ENCODE results near the gene RPL39.
A peak's percentile ranks its signal among the peaks of the same experiment; 100 is the strongest.
"Not testable (repeated sequence)": the region's sequence is repeated elsewhere in the genome, so short reads cannot be mapped to it uniquely, and the experiment has no call there.

RPL39 gene

DNA sequence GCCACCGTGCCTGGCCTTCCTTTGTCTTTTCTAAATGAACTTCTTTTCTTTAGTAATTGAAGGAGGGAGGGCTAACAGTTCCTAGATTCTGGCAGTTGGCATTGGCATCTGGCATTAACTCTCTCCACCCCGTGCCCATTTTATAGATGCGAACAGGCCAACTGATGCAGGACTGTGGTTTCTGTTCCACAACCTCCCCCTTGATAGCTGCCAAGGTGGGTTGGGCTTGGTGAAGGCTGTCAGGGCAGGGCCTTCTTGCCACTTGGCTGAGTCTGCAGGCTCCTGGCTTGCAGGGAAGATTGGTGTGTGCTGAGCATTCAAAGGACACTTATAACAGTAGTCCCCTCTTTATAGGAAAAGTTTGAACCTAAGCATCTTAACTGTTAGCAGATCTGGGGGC is 28.7 kb downstream of the RPL39 start:
- DNase-seq: no peak

DNA sequence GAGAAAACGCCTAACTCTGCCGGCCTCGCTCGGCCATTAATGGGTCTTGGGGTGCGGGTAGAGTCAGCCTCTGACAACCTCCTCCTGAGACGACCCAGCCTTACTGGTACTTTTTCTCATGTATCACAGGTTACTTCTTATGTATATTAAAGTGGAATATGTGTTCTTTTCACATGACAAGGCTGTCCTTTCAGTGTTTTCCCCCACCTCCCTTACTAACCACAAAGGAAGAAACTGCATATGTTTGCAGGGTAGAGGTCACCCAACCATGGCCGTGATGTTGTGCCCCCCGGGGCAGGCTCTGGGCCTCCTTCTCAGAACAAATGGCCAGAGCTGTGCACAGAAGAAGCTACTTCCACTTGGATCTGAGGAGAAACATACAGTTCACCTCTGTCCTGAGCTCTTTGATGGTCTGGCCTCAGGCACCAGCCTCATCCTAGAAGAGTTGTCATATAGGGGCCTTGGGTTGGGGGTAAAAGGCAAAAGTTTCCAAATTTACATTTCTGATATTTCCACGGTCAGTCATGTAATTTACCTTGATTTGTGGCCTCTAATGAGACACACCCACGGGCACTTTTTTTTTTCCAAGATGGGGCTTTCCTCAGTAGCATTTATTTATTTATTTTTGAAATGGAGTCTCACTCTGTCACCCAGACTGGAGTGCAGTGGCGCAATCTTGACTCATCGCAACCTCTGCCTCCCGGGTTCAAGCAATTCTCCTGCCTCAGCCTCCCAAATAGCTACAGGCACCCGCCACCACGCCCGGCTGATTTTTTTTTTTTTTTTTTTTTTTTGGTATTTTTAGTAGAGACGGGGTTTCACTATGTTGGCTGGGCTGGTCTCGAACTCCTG is 31.2 kb downstream of the RPL39 start:
- DNase-seq: no peak

DNA sequence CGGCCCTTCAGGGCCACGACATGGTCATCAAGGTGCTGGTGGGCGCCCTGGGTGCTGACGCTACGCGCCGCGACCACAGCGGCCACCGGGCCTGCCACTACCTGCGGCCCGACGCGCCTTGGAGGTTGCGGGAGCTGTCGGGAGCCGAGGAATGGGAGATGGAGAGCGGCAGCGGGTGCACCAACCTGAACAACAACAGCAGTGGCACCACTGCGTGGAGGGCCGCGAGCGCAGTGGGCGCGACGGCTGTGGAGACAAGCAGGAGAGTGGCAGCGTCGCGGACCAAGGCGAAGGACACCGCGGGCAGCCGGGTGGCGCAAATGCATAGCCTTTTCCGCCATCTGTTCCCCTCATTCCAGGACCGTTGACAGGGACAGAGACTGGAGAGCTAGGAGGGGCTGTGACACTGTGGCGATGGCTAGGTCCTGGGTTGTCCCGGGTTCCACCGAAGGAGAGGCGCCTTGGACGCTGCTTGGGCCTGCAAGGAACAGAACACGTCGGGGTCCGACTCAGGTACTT is 32.1 kb downstream of the RPL39 start:
- no peak for DNase-seq

DNA sequence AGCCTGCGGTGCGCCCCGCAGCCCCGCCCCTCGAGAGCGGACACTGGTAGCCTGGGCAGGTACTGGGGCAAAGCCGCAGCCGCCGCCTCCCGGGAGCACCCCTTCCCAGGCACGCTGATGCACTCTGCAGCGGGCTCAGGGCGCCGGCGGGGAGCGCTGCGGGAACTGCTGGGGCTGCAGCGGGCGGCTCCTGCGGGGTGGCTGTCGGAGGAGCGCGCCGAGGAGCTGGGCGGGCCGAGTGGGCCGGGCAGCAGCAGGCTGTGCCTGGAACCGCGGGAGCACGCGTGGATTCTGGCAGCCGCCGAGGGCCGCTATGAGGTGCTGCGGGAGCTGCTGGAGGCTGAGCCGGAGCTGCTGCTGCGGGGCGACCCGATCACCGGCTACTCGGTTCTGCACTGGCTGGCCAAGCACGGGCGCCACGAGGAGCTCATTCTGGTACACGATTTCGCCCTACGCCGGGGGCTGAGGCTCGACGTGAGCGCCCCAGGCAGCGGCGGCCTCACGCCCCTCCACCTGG is 32.6 kb downstream of the RPL39 start:
- DNase-seq: peak; percentile 33

DNA sequence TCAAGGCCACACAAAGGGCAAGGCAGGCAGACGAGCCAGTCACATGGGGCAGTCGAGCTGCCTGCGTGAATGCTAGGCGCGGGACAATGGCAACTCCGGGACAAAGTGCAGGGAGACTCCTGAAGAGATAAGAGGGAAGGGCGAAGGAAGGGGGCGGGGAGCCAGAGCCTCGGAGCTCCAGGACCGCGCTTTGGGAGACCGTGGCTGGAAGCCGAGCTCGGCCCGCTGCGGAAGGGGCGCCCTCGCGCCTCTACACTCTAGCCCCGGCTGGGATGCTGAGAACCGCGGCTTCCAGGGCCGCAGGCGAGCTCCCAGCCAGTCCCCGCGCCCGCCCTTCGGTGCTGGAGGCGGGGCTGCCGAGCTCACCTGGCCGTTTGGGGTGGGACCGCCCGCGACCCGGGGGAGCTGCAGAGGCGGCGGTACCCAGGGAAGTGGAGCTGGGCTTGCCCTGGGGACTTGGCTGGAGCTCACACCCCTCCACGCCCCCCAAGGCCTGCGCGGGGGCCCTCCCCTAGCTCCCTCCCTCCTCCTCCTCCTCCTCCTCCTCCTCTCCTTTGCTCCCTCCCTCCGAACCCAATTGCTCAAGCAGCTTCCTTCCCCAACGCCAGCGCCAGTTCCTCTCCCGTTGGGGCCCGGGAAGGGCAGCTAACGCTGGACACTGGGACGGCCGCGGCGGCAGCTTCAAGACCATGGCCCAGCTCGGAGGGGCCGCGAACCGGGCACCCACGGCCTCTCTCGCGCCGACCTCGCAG is 33.3 kb downstream of the RPL39 start, which contains the start of gene SOWAHD:
Gene SOWAHD (plus strand): TSS at position 610 of the 752 bp plus-strand sequence. CDS start 80 bp downstream, at position 690.
- DNase-seq: peak; percentile 39

DNA sequence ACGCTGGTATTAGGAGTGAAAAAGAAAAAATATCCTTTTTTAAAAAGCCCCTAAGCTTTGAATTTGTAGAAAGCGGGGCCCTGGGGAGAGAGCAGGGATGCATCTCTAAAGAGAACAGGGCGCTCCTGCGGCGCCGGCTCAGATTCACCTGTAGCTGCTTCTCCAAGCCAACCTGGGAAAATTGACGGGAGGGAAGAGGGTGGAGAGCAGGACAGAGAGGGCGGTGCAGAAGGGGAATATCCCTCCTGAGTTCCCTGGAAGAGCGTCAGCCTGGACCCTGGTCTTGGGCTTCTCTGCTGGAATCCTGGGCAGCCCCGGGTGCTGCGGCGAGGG is 33.8 kb downstream of the RPL39 start:
- DNase-seq: no peak

DNA sequence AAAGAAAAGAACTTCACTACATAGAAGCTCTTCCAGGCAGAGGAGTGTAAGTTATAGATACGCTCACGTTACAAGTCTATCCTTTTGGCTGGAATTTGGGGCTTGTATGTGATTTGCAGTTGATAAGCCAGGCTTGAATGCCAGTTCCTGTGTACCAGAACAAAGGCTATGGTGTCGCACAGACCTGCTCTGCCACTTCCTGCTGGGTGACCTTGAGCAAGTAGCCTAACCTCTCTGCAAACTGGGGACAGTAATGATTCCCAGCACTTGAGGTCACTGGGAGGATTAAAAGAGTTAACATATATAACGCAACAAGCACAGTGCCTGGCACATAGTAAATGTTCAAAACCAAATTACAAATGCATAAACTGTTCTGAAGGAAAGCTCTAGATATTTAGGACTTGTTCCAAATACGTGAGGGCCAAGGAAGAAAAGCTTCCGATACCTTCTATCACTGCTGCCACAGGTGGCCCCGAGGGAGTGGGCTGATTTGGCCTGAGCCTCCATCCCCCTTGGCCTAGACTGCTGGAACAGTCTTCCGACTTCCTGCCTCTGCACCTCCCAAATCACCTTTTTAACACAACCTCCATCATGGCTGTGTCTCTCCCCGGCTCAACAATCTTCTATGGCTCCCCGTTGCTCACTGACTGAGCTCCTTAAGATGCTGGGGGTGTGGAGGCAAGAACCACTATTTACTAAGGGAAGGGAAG is 34.3 kb downstream of the RPL39 start:
- no peak for DNase-seq

DNA sequence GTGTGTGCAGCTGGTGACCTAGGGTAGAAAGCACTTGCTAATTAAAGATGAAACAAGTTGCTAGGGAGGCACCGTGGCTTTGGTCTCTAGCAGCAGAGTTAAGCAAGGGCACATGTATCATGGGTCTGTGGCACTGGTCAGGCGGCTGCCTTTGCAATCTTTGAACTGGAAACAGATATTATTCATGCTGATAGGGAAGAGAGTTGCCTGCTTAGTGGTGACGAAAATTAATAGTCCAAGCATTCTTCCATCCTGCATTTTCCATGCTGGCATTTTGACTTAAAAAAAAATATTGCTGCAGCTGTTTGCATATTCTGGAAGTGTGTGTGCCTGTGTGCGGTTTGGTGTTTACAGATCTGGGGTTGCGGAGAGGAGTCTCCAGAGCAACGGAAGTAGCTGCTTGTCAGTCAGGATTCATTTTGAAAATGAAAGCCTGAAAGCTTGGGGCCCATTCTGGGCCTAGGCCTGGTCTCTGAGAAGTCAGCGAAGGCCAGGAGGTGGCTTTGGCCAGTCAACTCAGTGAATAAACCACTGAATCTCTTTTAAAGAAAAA is 35.4 kb downstream of the RPL39 start:
- DNase-seq: peak; percentile 62

DNA sequence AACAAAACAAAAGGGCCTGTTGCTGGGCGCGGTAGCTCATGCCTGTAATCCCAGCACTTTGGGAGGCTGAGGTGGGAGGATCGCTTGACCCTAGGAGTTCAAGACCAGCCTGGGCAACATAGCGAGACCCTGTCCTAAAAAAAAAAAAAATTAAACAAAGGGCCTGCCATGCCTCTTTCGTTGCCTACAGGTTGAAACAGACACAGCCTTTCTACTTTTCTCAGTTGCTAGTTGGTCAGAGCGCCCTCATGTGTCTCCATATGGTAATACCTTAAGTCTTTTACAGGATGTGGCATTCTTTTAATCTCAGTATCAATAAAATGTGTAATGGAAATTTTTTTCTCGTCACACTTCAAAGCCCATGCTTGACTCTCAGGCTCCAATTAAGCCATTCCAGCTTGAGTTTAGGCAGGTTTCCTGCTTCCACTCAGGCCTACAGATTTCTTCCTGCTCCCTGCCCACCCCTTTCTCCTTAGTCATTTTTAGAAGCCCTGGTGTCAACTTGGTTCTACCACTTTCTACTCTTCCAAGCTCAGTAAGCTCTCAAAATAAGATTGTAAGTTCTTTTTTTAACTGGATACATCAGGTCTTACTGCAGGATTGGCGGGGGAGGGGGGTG is 37.7 kb downstream of the RPL39 start:
- peak; percentile 86 for DNase-seq

DNA sequence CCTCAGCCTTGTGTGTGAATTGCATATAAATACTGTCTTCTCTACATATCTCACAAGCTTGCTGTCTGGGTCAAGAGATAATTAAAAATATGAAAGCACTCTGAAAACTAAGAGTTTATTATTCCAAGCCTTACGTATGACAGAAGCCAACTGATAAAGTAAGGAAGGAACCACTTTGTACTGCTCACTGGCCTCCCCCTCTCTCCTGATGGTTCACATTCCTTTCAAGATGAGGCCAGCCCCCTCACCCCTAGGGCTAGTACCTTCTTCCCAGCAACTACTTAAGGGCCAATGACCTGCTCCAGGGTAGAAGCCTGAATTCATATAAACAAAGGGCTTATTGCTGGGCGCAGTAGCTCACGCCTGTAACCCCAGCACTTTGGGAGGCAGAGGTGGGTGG is 38.4 kb downstream of the RPL39 start:
- no peak for DNase-seq

DNA sequence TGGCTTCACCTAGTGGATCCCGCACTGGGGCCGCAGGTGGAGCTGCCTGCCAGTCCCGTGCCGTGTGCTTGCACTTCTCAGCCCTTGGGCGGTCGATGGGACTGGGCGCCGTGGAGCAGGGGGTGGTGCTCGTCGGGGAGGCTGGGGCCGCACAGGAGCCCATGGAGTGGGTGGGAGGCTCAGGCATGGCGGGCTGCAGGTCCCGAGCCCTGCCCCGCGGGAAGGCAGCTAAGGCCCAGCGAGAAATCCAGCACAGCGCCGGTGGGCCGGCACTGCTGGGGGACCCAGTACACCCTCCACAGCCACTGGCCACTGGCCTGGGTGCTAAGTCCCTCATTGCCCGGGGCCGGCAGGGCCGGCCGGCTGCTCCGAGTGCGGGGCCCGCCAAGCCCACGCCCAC is 40.7 kb downstream of the RPL39 start:
- not testable (repeated sequence) for DNase-seq

DNA sequence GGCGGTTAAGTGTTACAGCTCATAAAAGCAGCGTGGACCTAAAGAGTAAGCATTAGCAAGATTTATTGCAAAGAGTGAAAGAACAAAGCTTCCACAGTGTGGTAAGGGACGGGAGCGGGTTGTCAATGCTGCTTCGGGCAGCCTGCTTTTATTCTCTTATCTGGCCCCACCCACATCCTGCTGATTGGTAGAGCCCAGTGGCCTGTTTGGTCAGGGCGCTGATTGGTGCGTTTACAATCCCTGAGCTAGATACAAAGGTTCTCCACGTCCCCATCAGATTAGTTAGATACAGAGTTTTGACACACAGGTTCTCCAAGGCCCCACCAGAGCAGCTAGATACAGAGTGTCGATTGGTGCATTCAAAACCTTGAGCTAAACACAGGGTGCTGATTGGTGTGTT is 41.3 kb downstream of the RPL39 start:
- DNase-seq: not testable (repeated sequence)

DNA sequence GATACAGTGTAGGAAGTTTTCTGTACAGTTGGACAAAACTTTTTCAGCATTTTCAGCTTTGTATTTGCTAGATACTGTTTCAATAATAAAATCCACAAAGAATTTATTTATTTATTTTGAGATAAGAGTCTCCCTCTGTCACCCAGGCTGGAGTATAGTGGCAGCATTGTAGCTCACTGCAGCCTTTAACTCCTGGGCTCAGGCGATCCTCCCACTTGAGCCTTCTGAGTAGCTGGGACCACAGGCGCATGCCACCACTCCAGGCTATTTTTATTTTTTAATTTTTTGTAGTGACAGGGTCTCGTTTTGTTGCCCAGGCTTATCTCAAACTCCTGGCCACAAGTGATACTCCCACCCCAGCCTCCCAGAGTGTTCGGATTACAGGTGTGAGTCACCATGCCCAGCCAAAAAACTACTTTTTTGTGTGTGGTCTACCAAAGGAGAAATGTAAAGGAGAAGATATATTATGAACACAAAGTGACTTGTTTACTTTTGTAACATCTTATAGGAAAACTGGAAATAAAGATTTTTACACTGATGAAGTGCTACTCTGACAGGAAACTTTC is 46.1 kb downstream of the RPL39 start:
- no peak for DNase-seq

DNA sequence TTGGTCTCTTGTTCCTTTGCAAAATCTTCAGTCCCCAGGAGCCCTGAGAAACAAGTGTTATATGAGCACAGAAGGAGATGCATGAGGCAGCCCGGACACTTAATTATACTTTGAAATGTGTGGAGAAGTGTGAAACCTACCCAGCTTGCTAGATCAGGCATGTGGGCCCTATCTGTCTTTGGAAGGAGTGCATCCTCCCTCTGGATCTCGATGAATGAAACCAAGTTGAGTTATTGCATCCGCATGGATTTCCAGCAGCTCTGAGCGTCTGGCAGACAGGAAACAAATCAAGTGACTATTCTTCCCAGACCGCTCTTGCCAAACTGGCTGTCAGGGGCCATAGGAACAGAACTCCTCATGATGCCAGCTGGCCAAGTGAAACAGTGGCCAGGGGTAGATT is 52.7 kb downstream of the RPL39 start:
- DNase-seq: no peak
